HG03066 (cell line): Measurements from ENCODE around the gene EIF4G3.
A peak's percentile ranks its signal among the peaks of the same experiment; 100 is the strongest.
"Not testable (repeated sequence)": the region's sequence is repeated elsewhere in the genome, so short reads cannot be mapped to it uniquely, and the experiment has no call there.

Source experiments
- ATAC-seq: cut with Tn5 transposase; IDR thresholded peaks from one replicate; pipeline ENCODE4 v1.9.1; 2021; ENCODE audit warnings: low read depth; ENCODE audit not compliant: unreplicated experiment

EIF4G3 gene, protein sequence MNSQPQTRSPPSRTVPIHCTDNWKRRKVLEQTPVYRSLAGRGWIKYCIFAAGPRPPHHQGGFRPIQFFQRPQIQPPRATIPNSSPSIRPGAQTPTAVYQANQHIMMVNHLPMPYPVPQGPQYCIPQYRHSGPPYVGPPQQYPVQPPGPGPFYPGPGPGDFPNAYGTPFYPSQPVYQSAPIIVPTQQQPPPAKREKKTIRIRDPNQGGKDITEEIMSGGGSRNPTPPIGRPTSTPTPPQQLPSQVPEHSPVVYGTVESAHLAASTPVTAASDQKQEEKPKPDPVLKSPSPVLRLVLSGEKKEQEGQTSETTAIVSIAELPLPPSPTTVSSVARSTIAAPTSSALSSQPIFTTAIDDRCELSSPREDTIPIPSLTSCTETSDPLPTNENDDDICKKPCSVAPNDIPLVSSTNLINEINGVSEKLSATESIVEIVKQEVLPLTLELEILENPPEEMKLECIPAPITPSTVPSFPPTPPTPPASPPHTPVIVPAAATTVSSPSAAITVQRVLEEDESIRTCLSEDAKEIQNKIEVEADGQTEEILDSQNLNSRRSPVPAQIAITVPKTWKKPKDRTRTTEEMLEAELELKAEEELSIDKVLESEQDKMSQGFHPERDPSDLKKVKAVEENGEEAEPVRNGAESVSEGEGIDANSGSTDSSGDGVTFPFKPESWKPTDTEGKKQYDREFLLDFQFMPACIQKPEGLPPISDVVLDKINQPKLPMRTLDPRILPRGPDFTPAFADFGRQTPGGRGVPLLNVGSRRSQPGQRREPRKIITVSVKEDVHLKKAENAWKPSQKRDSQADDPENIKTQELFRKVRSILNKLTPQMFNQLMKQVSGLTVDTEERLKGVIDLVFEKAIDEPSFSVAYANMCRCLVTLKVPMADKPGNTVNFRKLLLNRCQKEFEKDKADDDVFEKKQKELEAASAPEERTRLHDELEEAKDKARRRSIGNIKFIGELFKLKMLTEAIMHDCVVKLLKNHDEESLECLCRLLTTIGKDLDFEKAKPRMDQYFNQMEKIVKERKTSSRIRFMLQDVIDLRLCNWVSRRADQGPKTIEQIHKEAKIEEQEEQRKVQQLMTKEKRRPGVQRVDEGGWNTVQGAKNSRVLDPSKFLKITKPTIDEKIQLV (N-terminal part only)

DNA sequence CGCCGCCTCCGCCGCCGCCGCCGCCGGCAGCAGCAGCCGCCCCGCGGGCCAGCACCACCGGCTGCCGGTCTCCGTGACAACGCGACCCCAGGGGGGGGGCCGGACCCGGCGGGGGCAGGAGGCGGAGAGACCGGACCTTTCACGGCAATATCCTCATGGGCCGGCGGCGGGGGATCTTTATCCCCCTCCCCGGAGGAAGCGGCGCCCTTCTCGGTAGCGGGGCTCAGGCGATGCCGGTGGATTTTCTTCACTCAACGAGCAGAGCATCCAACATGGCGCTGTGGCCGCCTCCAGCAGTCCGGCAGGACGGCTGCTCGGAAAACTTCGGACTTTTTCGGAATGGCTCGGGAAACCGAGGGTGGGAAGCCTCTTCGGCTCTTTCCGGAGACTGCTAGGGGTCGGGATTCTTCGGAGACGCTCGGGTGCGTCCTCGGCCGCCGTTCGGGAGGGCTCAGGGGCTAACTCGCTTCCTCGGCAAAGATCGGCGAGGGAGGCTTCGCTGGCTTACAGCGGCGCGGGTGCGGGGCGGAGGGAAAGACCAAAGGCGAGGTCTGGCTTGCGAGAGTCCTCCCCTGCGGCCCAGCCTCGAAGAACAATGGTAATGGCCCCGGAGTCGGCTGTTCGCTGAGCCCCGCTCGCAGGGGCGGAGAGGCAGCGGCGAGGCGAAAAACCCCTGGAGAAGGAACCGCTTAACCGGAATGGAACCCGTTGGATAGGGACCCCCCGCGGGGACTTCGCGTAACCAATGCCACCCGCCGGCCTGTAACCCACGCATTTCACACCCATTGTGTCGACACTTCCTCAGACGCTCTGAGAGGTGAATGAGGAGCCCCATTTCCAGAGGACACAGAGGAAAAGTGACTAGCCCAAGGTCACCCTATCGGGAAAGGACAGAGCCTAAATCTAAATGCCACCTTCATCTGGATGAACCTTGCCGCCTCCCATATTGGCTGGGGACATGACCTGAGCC is at the start of gene EIF4G3:
EIF4G3 (minus strand) TSS at position 312 of the 970 bp plus-strand sequence. CDS start 174,155 bp downstream, outside the sequence.
- ATAC-seq: peak; percentile 78

DNA sequence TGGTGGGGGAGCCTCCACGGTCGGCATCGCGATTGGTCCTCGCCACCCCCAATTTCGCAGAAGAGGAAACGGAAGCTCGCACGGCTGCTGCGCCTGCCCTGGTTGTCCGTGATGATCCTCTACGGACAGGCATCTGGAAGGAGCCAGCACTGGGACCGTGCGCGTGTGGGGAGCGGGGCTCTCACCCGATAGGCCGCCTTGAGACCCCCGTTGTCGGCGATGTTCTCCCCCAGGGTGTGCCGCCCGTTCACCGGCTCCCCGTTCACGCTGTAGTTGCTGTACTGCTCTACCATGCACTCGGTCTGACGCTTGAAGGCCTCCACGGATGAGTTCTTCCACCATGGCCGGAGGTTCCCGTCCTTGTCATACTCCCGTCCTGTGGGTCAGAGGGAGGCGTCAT is 48.4 kb upstream of the EIF4G3 start:
- no peak for ATAC-seq

DNA sequence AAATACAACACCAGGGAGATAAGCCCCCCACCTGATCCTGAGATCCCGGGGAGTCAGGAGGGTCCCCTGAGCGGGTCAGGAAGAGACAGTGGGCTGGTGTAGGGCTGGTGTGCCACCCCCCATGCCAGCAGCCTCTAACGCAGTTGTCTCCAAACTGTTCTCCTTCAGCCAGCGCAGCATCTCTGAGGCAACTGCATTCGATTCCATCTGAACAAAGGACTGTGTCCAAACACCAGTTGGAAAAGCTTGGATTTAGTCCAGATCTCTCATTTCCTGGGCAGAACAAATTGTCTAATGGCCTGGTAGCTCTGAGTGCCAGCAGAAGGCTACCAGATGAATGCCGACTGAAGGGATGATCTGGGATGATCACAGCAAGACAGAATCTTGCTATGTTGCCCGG is 44.1 kb upstream of the EIF4G3 start:
- ATAC-seq: no peak

DNA sequence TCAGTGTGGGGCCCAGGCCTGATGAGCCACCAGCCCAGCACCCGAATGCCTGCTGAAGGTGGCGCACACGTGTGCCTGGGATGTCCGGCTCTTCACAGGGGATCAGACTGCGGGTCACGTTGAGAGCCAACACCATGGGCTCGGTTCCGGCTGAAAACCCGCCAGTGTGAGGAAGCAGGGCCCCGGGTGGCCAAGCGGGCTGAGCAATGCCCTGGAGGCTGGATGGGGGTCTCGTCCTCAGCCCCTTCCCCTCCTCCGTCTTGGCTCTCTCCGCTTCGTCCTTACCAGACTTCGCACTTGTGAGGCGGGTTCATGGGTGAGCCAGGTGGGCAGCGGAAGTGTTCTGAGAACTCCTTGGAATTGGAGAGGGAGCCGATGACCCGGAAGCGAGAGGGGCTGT is 43.0 kb upstream of the EIF4G3 start:
- ATAC-seq: no peak

DNA sequence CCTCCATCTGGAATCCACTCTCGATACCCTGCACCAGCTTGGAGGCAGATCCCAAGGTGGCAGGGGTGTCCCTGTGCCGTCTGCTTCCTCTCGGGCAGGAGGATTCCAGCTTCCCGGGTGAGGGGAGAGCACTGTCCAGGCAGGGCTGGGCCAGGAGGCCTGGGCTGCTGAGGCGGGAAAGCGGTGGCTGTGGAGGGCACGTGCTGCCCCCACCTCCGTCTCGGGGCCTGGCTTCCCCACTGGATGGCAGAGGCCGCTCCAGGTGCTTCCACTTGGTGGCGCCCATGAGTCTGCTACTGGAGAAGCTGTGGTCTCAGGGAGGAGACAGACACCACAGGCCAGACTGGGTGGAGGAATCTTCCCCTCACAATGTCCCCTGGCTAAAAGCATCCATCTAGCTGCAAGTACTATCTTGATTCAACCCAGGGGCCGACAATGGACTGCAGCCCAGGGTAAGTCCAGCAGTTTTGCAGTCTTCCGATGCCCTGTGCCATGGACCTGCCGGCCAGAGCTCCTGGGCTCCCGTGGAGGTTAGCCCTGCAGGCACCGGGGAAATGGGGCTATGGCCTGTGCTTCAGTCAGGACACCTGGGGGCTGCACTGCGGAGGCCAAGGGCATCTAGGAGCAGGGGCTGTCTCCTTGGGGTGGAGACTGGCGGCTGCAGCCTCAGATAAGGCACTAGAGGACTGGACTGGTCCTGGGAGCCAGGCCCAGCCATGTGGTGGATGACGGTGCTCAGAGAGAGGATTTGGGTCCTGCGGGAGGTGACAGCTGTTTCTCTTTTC is 41.3 kb upstream of the EIF4G3 start:
- no peak for ATAC-seq

DNA sequence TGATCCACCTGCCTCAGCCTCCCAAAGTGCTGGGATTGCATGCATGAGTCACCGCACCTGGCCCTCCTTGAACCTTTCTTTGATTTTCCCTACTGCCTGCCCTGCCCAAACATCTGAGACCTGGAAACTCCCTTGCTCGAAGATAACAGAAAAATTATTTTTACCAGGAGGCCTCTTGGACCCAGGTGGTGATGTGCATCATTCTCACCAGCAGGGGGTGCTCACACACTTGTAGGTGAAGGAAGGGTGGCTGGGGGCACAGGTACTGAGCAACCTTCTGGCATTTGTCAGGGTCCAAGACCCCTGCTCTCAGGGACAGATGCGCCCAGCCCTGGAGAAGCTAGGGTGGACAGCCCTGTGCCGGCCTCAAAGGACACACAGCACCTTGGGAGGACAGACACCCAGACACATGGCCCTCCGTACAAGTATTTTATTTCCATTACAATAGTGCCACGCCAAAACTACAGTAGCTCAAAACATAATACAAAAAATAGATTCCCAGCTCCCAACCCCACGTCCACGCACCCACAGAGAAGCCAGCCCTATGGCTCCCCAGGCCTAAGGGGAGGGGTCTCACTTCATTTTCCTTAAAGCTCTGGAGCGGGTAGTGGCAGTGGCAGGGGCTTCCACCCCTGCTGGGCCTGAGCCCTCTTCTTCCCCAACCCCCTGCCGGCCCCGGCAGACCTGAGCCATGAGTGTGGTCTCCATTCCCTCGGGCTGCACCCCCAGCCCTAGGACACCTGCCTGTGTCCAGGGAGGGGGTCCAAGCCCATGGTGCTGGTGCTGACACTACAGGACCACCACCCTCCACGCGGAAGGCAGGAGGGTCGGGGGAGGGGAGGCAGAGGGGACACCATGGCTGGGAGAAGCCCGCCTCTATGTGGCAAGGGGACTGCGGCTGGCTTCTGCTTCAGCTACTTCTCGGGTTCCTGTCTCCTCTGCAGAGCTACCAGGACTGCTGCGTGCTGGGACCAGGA is 40.4 kb upstream of the EIF4G3 start:
- no peak for ATAC-seq

DNA sequence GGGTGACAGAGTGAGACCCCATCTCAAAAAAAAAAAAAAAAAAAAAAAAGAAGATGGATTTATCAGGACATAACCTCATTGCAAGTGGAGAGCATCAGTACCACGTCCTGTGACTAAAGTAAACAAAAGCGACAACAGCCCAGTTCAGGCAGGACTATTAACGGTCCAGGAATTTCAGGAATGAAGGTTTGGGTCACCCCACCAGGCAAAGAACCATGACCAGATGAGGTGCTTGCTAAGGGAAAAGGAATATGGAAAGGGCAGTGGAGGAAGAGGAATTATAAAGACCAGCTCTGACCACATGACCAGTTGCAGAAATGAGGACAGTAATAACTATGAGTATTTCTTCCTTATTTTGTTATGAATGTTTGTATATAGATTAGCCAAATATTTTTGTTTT is 35.4 kb upstream of the EIF4G3 start:
- ATAC-seq: no peak

DNA sequence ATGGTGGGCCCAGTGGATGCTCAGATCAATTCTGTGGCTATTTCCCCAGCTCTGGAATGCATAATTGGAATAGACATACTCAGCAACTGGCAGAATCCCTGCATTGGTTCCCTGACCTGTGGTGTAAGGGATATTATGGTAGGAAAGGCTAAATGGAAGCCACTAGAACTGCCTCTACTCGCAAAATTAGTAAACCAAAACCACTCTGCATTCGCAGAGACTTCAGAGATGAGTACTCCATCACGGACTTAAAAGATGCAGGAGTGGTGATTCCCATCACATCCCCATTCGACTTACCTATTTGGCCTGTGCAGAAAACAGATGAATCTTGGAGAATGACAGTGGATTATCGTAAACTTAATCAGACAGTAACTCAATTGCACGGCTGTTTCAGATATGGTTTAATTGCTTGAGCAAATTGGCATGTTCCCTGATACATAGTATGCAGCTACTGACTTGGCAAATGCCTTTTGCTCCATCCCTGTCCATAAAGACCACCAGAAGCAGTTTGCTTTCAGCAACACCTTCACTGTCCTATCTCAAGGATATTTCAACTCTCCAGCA is 31.5 kb upstream of the EIF4G3 start:
- not testable (repeated sequence) for ATAC-seq

DNA sequence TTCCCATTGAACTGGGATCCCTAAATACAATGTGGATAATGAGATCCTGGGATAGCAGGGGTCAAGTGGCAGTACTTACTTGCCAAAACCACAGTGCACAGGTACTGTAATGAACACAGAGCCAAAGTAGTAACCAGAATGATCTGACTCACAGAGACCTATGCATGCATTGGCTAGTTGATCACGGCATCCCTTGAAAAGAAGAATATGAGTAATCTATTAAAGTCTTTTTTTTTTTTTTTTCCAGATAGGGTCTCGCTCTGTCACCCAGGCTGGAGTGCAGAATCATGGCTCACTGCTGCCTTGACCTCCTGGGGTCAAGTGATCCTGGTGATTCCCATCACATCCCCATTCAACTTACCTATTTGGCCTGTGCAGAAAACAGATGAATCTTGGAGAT is 29.4 kb upstream of the EIF4G3 start:
- ATAC-seq: no peak

DNA sequence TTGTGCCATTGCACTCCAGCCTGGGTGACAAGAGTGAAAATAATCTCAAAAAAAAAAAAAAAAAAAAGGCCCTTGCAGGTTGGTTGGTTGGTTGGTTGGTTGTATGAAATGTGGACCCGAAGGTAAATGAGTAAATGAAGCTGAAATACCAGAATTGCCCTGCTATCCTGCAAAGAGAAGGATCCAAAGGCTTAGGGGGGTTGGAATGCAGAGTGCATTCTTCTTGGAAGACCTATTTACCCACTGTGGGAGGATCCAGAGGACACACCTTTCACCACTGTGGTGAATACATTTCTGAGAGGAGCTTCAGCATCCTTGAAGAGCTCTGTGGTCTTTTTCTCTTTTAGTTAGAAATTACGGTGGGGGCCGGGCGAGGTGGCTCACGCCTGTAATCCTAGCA is 28.7 kb upstream of the EIF4G3 start:
- no peak for ATAC-seq

DNA sequence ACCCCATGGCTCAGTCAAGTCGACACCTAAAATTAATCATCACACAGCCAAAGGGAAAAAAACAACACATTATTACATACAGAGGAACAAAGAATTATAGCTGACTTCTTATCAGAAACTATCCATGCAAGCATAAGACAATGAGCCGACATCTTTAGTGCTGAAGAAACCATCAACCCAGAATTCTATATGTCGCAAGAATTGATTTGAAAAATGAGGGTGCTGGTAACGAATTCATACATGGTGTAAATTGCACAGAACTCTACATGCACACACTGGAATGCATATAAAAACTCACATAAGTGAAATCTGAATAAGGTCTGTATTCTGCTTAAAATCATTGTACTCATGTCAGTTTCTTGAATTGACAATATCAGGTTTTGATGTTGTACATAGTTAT is 25.0 kb upstream of the EIF4G3 start:
- ATAC-seq: no peak

DNA sequence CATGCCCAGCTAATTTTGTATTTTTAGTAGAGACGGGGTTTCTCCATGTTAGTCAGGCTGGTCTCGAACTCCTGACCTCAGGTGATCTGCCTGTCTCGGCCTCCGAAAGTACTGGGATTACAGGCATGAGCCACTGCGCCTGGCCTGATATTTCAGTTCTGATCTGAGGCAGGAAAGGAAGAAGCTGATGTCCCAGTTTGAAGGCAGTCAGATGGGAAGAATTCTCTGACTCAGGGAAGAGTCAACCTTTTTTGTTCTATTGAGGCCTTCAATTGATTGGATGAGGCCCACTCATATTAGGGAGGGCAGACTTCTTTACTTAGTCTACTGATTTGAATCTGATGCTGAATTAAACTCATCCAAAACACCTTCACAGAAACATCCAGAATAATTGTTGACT is 24.5 kb upstream of the EIF4G3 start:
- ATAC-seq: not testable (repeated sequence)

DNA sequence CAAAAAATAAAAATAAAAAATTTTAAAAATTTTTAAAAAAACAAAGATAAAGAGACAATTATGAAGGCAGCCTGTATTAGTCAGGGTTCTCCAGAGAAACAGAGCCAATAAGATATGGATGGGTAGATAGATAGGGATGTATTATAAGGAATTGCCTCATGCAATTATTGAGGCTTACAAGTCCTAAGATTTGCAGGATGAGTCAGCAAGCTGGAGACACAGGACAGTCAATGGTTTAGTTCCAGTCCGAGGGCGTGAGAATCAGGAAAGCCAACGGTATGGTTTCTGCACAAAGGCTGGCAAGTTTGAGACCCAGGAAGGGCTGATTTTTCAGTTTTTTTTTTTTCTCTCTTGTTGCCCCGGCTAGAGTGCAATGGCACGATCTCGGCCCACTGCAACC is 24.1 kb upstream of the EIF4G3 start:
- no peak for ATAC-seq

DNA sequence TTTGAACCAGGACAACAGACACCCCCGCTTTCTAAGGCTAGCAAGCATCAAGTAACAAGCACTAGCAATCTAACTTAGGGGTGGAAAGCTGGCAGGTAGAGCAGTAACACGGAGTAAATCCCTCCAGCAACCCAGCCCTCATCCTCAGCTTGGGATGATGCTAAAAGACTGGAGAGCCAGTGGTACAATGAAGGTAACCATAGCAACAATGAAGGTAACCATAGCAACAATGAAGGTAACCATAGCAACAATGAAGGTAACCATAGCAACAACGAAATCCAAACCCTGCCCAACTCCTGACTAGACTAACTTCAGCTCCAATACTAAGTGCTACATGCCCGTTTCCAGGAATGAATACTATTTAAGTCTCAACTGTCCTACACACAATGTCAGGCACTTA is 22.2 kb upstream of the EIF4G3 start:
- no peak for ATAC-seq

DNA sequence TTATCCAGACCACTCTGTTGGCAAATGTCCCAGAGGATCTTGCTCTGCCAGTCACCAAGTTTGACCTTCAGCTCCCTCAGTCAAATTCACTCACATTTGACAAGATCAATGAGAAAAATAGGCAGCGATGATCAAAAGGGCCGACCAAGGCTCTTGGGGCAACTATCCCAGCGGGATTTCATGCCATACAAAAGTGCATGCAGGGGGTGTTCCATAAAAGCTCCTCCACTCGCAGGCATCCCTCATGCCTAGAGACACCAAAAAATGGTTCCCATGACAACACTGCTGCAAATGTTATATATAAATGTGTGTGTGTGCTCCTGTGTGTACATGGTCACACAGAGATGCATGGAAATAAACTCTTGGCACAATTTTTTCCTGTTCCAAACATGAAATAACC is 16.2 kb upstream of the EIF4G3 start:
- no peak for ATAC-seq

DNA sequence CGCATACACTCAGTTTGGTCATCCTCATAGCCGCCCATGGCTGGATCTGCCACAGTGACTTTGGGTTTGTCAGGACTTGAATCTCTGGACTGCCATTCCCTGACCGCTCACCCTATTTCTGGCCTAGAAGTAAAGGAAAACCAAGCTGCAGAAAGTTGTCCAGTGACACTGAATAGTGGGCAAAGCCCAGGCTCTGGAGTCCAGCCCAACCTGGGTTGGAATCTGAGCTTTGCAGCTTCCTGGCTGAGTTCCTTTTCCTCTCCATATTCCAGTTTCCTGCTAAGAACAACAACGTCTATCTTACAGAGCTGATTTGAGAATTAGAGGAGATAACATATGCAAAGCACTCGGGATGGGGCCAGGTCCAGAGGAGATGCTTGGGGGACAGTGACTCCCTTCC is 15.6 kb upstream of the EIF4G3 start:
- no peak for ATAC-seq

DNA sequence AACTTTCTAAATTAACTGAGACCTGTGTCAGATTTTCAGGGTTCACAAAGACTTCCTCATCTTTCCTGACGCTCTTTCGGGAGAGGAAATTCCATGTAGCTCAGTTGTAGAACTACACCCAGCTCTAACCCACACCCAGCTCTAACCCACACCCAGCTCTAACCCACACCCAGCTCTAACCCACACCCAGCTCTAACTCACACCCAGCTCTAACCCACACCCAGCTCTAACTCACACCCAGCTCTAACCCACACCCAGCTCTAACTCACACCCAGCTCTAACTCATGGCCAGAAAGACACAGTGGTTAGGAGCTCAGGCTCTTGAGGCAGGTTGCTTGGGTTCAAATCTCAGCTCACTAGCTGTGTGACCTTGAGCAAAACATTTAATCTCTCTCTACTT is 14.1 kb upstream of the EIF4G3 start:
- ATAC-seq: not testable (repeated sequence)
